GM11168 (cell line): ENCODE measurements around the gene SH3RF3.

ENCODE experiments used
- in situ Hi-C: fragments of 300-500 bp; cut with MboI; formaldehyde crosslinking; loops from one replicate; pipeline ENCODE4 v1.12.0; 2022; ENCODE audit warnings: low sequenced_read_pairs; ENCODE audit not compliant: unreplicated experiment

SH3RF3 gene

GRCh38 chr2:109341355-109342255, 212.6 kb downstream of the SH3RF3 start:
- in situ Hi-C loops, result no loop called here

GRCh38 chr2:109342256-109342850, 213.3 kb downstream of the SH3RF3 start:
- in situ Hi-C loops, result no loop called here

- in situ Hi-C loops, result no loop called here
Measured at GRCh38 chr2:109342930-109343329, 213.9 kb downstream of the SH3RF3 start.

GRCh38 chr2:109343460-109343859, 214.5 kb downstream of the SH3RF3 start:
- in situ Hi-C loops, result no loop called here

GRCh38 chr2:109344270-109344805, 215.3 kb downstream of the SH3RF3 start:
- in situ Hi-C loops, result no loop called here

GRCh38 chr2:109345091-109345490, 216.1 kb downstream of the SH3RF3 start:
- in situ Hi-C loops, result no loop called here

GRCh38 chr2:109345653-109346480, 216.9 kb downstream of the SH3RF3 start:
- in situ Hi-C loops, result no loop called here

- in situ Hi-C loops, result no loop called here
Measured at GRCh38 chr2:109346601-109347228, 217.7 kb downstream of the SH3RF3 start.

- in situ Hi-C loops, result no loop called here
Measured at GRCh38 chr2:109347626-109348025, 218.6 kb downstream of the SH3RF3 start.

- in situ Hi-C loops, result no loop called here
Measured at GRCh38 chr2:109348190-109348589, 219.2 kb downstream of the SH3RF3 start.

GRCh38 chr2:109348671-109349502, 219.9 kb downstream of the SH3RF3 start:
- in situ Hi-C loops, result no loop called here

- in situ Hi-C loops, result no loop called here
Measured at GRCh38 chr2:109349503-109350465, 220.8 kb downstream of the SH3RF3 start.

GRCh38 chr2:109350526-109350925, 221.5 kb downstream of the SH3RF3 start:
- in situ Hi-C loops, result no loop called here

- in situ Hi-C loops, result no loop called here
Measured at GRCh38 chr2:109351164-109351756, 222.3 kb downstream of the SH3RF3 start.

GRCh38 chr2:109352056-109352897, 223.3 kb downstream of the SH3RF3 start:
- in situ Hi-C loops, result no loop called here

- in situ Hi-C loops, result no loop called here
Measured at GRCh38 chr2:109352898-109353689, 224.1 kb downstream of the SH3RF3 start.
